ENCODE results near the gene ASCC1.

Gene ASCC1

DNA sequence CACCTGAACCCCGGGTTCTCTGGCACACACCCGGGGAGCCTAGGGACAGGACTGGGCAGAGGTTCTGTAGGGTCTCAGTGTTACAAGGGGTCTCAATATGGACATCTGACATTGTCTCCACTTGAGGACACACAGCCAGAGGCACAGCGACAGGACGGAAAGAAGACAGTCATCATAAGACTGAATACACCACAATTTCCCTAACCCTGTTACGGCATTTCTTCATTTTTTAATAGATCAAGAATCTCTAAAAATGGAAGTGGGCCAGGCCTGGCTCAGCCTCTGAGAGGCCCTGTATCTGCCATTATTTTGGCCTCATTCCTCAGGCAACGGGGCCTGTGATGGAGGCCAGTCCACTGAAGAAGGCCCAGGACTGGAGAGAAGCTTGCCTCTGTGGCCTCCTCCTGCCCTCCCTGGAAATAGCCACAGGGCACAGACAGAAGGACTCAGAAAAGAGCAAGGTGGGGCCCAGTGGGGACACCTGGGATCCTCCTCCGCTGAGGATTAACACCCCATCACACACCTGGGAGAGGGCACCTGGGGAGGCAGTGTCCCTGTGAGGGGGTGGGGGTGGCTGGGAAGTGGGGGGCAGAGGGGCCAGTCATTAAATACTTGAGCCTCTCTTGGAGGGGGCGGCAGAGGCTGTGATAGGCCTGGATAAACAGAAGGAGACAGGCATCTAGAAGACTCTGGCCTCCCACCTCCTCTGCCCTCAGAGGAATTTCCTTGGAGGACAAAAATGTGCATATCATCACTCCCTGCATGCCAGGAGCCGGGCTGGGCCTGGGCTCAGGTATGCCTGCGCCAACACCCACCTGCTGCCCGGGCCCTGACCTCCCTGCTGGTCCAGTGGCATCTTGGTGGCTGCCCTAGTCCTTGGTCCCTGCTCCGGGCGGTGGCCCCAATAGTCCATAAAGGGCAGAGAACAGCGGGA is 135.8 kb downstream of the ASCC1 start:
- no peak for DNase-seq

DNA sequence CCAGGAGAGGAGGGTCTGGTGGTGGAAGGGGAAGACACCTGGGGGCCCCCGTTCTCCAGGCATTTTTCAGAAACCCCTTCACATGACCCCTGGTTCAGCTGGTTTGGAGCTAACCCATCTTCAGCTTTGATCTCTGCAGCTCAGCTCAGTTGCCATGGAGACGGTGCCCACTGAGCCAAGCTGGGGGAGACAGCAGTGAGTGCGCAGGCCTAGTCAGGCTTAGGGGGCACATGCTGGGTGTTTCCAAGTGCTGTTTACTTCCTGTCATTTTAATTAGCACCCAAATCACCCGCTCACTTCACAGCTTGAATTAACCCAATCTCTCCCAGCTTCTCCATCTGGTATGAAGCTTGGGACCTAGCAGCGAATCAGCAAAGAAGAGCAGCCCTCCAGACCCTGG is 136.7 kb downstream of the ASCC1 start:
- DNase-seq, result no peak

DNA sequence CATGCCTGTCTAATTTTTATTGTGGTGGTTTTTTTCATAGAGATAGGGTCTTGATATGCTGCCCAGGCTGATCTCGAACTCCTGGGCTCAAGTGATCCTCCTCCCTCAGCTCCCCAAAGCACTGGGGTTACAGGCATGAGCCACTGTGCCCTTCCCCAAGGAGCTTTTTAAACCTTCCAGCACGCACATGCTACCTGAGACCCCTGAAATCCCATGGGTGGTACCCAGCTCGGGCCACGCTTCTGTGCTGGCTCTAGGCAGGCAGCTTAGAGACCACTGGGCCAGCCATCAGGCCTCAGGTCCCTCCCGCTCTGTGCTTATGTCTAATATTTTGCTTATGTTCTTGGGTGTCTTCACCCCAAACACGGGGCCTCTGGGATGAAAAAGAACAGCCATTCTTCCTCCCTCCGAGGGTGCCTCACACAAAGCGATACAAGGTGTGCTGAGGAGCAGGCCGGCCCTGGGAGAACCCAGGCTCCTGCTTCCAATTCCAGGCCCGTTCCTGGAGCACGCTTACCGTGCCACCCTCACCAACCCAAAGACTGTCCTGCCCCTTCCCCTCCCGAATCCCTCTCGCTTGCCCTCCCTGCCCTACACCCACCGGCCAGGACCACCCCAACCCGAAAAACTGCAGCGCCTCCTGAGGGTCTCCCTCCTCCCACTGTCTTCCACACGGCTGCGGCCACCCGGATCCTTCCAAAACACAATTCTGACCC is 138.6 kb downstream of the ASCC1 start:
- DNase-seq, result no peak

DNA sequence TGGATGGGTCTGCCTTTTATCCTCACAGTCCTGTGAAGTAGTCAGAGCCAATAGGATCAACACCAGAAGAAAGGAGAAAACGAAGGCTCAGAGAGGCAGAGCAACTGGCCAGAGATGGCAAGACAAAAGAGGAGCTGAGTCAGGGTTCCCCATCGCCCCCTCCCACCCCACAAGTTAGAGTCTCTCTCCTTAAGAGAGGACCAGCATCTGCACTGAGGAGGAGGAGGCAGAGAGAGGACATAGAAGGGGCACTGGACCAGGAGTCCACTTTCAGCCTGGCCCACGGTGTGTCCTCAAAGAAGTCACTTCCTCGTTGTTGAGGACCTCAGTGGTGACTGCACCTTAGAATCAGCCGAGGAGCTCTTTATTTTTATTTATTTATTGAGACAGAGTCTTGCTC is 139.3 kb downstream of the ASCC1 start:
- DNase-seq, result no peak

DNA sequence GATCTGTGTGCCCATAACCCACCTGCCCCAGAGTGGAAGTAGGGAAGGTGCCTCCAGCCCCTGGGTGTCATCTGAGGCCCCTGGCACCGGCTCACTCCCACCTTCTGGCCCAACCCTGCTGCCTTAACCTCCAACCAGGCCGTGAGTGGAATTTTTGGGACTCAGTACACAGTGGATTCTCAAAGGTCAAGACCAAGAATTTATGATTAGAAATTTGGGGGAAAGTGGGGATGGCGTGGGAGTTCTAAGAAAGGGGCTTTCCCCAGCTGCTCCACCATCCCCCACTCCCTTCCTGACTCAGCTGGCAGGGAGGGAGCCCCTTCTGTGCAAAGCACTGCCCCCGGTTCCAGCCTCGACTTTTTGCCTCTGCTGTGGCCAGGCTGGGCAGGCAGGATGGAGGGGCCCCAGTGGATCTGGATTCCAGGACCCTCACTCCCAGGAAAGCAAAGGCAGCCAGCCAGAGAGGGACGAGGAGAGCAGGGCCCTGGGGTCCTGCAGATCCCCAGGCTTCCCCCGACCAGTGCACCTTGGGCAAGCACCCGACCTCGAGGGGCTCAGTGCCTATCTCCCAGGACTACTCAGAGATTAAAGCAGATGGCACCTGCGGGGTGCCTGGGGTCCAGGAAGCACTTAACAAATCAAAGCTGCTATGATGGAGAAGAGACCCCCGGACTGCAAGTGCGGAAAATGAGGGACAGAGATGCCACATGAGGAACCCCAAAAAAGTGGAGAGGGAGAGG is 140.5 kb downstream of the ASCC1 start:
- no peak for DNase-seq

DNA sequence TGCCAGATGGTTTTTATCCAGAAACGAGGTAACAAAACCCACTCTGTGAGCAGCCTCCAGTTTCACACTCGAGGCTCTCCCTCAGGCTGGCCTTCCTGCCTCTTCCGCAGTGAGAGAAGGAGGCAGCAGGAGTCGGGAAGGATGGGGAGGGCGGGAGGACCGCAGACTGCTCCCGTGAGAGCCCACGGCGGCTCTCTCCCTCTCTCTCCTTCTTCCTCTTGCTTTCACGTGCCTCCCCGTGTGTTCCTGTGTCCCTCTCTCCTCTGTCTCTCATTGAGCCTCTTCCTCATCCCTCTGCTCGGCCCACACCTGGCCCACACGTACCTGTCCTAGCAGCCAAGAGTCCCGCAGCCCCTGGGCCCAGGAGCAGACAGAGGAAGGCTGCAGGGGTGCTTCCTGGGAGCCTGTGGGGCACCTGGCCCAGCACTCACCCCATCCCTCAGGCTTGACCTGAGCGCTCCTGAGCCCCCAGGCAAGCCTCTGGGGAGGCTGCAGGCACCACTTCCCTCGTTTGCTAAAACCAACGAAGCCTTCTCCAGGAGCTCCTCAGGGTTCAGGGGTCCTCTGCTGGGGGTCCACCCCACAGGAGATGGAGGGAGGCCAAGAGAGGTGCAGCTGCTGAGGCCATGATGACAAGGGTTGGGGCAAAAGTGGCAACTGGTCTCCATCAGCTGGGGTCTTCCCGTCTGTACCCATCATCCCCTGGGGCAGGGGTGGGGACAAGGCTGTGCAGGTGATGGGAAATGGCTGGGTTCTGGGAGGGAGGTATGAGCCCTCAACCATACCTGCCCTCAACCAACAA is 141.3 kb downstream of the ASCC1 start:
- DNase-seq, result no peak

DNA sequence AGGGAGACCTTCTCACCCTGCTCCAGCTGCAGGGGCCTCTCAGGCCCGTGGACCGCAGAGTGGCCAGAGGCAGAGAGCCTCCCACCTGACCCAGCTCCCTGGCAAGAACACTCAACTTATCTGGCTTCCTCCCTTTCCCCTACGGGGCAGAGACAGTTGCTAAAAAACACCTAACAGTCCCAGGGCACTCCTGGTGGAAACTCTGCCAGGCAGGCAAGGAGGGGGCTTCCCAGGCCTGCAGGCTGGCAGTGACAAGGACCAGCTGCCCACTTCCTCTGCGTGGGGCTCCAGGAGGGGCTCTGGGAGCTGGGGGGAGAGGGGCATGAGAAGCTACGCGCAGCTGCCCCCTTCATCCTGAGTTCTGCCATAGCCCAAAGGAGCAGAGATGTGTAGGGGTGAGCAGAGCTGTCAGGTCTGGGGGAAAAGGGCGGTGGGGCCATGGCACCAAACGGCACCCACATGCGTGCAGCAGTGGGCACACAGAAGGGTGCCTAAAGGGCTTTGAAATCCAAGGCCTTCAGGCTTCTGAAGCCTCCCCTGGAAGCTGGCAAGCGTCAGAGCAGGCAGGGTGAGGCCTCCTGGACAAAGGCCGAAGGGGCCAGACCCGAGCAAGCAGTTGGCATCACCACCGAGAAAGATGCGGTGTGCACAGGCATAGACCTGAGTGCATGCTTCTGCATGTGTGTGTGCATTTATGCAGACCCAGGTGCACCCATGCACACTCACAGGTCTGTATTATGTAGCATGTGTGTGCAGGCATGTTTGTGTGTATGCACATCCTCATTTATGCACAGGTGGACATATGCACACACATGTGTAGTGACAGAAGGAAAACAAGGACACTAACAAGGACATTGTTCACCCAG is 142.1 kb downstream of the ASCC1 start:
- DNase-seq, result no peak

DNA sequence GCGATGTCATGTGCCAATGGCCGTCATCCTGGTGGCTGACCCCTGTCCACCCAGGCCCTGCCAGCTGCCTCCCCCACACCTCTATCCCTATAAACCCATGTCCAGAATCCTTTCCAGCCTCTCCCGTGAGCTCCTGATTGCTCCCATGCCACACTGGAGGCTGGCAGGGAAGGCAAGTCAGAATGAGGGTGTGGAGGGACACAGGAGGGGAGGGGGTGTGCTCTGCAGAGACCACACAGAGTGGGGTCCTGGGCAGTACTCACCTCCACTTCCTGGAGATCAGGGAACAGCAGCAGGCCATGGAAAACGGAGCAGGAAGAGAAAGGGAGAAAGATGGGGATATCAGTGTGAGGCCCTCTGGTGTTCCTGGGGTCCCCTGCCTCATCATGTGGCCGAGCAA is 143.4 kb downstream of the ASCC1 start:
- DNase-seq, result no peak

DNA sequence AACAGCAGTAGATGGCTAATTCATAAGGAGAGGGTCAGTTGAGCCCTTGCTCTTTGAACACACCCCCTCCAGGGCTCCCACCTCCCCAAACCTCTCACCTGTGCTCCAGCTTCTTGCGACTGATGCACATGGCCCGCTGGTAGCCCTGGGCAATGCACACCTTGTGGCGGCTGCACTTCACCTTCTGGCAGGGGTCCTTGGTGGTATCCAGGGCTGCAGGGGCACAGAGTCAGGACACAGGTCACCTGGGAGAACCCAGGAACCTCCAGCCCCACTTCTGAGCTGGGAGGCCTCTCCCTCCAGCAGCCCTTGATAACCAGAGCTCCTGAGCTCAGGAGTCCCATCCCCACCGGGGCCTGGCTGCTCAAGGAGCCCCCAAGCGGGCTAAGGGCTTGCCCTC is 144.0 kb downstream of the ASCC1 start:
- DNase-seq, result no peak

DNA sequence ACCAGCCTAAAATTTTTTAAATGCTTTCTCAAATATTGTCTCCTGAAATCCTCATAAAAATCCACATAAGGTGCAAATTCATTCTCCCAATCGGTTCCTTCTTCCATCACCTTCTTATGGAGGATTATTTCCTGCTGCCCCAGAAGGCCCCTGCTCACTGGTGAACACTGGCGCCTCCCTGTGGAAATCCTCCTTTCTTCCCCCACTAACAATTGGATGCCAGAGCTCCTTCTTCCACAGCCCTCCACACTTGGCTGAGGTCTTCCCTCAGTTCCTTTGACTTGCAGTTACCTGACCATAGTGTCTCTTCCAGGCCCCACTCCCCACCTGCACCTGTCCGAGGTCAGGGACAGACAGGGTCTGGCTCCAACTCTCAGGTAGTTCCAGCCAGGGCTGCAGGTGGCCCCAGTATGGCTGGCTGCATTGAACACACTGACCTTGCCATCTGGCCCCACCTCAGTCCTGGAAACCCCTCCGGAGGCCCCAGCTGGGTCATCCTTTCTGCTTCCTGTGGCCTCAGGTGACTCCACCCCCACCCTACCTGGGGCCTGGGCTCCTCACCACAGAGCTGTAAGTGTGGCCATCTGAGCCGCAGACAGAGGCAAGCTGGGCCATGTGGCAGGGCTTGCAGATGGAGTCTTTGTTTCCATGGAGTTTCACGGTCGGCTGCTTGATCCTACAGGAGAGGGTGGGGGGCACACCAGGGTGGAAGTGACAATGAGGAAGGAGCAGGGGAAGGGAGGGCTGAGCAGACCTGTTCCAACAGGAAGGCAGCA is 146.1 kb downstream of the ASCC1 start:
- DNase-seq, result no peak

DNA sequence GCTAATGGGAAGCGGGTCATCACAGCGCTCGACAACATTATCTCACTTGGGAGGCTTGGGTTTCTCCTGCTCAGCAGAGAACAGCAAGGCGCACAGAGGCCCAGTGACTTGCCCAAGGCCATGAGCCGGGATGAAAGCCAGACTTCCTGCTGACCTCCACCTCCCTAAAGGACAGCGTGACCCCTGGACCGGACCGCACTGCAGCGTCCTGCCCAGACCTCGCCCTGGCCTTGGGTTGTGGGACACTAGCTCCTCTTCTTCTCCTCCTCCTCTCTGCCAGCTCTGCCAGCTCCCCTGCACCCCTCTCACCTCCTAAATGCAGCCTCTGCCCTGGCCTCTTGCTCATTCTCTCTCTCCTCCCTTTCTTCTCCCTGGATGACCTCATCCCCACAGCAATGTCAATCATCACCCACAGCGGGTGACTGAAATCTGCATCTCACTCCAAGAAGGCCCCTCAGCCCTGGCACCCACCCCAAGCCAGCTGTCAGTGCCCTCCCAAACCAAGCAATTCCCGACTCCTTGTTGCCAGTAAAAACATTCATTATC is 147.1 kb downstream of the ASCC1 start:
- DNase-seq, result no peak

DNA sequence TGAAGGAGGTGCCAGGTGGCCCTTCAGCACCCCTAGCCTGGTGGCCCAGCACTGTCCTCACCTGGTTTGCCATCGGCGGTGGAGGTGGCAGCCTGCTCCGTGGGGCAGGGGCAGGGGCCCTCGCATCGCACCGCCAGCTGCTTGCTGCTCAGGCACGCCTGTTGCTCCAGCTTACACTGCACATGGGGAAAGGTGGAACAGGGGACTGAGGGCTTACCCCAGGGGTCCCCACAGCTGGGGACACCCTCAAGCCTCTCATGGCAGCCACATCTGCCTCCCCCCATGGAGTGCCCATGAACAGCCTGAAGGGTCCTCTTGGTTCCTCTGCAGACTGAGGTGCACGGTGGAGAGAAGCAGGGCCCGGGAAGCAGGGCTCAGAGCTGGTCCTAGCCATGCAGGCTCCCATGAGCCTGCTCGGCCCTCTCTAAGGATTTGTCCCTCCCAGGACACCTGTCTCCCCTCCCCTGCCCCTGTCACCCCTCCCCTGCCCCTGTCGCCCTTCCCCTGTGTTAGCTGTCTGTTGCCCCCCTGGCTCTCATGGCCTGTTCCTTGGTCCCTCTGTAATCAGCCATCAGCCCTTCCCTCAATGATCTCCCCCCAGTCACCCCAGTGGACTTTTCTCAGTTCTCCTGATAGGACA is 147.8 kb downstream of the ASCC1 start:
- DNase-seq, result no peak

DNA sequence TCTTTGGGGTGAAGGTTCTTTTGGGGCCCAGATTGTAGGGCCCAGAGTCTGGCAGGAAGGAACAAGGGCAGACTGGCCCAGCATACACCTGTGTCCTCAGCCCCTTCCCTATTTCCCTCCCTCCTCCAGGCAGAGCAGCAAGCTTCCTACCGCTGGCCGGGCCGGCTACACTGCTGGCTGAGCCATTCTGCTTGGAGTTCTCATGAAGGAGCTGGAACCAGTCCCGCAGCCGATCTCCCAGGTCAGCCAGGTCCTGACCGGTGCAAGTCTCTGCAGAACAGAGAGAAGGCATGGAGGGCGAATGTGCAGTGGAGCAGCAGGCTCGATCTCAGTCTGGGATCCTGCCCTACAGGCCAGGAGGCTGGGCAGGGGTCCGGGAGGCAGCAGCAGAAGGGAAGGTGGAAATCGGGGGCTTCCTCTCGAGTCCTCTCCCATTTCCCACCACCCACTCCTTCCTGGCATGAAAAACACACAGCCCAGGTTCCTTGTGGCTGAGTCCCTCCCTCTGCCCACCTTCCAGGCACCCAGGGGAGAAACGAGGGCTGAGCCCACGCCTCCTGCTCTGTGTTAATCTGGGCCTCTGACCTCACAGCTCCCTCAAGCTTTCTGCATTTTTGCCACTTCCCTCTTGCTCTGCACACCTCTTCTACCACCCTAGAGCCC is 148.5 kb downstream of the ASCC1 start:
- no peak for DNase-seq

DNA sequence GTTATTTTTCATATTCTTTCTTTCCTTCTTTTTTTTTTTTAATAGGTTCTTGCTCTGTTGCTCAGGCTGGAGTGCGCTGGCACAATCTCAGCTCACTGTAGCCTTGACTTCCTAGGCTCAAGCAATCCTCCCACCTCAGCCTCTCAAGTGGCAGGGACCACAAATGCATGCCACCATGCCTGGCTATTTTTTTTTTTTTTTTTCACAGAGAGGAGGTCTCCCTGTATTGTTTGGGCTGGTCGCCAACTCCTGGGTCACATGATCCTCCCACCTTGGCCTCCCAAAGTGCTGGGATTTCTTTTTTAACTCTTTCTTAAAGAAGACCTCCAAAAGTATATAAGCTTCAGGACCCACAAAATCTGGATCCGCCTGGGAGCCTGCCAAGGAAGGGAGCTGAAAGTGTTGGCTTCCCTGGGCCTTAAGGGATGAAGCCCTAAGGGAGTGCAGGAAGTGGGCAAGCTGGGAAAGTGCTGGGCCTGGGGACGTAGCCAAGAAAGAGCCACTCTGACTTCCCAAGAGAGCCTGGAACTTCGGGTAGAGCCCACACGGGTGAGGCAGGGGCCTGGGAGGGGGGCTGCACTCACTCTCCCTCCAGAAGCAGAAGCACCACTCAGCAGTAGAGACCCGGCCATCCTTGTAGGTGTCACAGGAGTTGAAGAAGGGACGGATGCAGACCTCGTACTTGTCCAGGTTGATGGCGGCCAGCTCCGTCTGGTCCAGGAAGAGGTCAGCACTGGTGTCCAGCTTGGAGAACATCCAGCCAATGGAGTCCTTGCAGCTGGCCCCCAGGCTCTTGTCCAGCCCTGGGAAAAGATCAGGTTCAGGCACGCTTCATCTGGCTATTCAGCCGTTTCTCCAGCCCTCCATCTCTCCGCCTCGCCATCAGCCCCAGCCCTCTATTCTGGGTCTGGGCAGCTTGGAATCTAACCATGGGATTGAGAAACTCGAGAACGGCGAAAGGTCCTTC is 149.5 kb downstream of the ASCC1 start:
- no peak for DNase-seq

DNA sequence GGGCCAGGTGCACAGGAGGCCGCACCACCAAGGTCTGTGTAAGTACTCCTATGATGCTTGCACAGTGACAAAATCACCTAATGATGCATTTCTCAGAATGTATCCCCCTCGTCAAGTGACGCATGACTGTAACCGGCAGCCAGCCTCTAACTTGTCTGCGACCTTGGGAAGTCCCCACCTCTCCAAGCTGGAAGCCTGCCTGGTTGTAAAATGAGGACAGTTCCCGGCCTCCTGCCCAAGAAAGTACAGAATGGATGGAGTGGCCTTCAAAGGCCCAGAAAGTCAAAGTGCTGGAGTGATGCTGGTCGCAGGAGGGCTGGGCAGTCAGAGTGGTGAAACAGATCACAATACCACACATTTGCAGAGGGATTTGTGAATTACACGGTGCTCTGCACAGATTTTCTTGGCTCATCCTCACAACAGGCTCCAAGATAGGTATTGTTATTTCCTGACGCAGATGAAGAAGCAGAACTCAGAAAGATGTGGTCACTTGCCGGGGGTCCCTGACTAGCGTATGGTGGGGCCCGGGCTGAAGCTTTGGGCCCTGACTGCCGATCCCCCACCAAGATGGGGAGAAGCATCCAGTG is 150.5 kb downstream of the ASCC1 start:
- DNase-seq, result no peak

DNA sequence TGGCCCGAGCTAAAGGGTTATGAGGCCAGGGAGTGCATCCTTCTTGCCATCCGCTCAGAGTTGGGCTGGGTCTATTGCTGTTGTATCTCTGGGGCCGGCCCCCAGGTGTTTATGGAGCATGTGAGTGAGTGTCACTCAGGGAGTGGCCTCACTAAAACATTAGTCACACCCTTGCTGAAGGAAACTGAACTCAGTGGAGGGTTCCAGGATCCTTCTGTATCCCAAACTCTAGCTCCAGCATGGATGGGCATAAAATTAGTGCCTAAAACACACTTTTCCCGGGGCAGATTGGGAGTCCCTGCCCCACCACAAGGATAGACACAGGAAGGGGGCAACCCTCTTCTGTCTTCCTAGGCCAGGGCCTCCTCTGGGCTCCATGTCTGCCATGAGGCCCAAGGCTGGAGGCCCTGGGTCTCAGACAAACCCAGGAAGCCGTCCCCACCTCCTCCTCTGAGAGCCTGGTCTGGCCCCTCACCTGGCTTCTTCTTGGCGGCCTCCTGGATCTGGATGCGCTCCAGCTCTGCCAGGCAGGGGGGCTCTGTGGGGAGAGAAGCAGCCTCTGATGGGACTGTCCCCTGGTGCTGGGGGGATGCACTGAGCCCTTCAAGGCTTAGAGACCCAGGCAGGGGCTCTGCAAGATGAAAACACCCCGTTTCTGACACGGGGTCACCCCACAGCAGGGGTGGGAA is 152.2 kb downstream of the ASCC1 start:
- no peak for DNase-seq

All from amniotic stem cell (primary cell).